Effector CD8-positive, alpha-beta T cell (primary cell): Measurements from ENCODE around the gene CIRBP.

ENCODE experiments used
- DNase-seq: peaks from one replicate; lab custom pipeline; 2025; lab: John Stamatoyannopoulos, UW

CIRBP gene

DNA sequence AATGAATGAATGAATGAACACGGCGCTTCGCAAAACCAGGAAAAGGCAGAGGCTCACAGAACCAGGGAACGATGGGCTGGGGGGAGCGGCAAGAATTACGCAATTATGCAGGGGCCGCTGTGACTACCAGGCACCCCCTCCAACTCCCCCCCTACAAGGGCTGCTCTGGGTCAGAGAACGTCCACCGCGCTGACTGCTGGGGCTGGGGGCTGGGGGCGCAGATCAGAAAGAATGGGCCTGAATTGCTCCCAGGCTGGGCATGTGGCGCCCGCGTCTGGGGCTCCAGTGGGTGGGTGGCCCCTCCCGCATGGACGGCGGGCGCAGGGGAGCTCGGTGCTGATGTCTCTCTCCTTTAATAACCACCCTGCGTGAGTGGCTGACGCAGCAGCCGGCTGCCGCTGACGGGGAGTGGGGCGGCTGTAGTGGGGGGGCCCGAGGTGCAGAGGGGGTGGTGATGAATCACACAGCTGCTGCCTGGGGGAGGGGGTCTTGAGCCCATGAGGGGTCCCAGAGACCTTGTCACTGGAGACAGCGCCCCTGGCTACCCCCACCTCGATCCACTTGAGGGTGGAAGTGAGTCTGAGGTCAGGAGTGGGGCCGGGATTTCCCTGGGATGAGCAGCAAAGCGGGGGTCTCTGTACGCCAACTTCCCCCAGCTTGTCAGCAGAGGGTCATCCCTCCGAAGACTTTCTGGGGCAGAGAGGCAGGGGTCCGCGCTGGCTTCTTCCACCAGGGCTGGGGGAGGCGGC lies 1.5 kb upstream of the CIRBP start:
- DNase-seq, result no peak

DNA sequence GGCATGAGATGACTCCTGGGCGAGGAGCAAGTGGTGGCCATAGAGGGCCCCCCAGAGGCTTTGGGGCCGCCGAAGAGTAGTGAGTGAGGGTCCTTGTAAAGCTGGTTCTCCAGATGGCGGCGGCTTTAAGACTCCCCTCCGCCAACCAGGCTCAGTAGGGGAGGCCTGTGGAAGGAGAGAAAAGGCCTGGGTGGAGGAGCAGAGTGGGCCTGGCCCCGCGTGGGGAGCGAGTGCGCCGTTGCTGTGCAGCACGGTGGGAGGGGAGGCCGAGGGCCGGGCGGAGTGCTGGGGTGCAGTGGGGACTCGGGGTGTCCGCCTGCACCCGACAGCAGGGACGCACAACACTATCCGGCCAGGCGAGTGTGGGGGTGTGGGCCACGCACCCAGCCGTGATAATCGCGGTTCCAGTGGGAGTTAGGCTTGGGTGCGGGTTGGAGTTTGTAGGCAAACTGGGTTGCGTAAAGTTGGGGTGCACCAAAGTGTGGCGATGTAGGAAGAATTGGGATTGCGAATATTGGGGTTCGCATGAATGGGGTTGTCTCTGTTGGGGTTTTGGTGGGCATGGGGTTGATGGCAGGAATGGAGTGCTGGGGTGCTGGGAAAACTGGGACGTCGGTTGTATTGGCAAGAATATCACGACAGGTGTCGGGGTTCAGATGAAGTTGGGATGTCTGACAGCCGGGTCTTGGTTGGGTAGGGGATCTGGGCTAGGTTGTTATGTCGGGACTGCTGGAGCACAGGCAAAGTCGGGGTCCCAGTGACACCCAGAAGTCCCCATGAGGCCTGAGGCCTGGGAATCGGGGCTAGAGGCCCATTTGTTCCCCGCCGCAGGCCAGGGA lies 687 bp upstream of the CIRBP start:
- no peak for DNase-seq

DNA sequence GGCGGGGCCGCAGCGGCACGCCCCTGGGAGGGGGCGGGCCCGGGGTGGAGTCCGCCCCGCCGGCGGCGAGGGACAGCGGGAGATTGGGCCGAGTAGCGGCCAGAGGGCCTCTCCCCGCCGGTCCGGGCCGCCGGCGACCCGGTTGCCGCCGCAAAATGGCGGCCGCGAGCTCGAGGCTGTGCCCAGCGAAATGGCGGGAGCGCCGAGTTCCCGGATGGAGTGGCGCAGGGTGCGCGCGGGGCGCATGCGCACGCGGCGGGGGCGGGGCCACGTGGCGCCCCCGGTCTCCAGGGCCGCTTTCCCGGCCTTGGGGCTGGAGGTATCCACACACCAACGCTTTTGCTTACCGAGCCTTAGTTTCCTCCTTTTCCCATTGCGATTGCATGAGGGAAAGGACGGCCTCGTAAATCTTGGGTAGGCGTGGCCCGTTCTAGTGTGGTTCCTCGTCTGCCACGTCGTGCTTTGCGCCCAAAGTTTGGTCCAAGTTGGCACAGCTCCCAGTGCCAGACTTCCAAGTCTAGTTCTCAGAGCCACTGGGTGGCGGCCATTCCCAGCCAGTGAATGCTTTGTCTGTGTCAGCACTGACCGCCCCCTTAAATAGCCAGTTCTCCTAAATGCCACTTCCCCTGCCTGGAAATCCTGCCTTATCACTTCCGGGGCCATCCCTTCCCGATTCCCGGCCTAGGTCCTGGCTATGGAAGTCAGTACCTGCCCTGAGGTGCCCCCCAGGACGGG lies 513 bp downstream of the CIRBP start:
- DNase-seq, result peak; percentile 80

DNA sequence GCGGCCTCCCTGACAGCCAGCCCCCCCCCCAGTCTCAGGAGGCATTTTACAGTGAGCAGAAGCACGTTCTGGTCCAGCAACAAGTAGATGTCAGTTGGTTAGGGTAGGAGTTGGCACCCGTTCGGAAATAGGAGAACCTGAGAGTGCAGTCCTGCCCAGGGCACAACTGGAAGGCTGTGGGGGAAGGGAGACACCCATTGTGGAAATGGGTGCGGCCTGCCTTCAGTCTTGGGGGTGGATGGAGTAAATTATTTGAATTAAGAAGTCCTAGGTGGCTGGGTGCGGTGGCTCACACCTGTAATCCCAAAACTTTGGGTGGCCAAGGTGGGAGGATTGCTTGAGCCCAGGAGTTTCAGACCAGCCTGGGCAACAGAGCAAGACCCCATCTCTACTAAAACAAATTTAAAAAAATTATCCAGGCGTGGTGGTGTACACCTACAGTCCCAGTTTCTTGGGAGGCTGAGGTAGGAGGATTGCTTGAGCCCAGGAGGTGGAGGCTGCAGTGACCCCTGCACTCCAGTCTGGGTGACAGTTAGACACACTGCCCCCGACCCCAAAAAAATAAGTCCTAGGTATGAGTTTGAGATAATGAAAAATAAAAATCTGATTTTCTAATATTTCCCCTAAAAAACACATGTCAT lies 1.2 kb downstream of the CIRBP start:
- DNase-seq, result no peak

DNA sequence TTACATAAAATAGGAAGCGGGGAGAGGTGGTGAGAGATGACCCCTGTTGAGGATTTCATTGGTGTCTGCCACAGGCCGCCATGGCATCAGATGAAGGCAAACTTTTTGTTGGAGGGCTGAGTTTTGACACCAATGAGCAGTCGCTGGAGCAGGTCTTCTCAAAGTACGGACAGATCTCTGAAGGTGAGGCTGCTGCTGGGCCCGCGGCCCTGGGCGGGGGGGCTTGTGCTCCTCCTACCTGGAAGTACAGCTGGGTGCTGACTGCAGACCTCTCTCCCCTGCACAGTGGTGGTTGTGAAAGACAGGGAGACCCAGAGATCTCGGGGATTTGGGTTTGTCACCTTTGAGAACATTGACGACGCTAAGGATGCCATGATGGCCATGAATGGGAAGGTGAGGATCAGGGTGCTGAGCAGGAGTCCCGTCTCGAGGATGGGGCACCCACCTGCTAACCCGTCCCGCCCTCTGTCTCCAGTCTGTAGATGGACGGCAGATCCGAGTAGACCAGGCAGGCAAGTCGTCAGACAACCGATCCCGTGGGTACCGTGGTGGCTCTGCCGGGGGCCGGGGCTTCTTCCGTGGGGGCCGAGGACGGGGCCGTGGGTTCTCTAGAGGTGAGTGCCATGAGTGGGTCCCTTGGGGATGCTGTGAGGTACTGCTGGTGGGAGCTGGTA lies 1.9 kb downstream of the CIRBP start:
- no peak for DNase-seq

DNA sequence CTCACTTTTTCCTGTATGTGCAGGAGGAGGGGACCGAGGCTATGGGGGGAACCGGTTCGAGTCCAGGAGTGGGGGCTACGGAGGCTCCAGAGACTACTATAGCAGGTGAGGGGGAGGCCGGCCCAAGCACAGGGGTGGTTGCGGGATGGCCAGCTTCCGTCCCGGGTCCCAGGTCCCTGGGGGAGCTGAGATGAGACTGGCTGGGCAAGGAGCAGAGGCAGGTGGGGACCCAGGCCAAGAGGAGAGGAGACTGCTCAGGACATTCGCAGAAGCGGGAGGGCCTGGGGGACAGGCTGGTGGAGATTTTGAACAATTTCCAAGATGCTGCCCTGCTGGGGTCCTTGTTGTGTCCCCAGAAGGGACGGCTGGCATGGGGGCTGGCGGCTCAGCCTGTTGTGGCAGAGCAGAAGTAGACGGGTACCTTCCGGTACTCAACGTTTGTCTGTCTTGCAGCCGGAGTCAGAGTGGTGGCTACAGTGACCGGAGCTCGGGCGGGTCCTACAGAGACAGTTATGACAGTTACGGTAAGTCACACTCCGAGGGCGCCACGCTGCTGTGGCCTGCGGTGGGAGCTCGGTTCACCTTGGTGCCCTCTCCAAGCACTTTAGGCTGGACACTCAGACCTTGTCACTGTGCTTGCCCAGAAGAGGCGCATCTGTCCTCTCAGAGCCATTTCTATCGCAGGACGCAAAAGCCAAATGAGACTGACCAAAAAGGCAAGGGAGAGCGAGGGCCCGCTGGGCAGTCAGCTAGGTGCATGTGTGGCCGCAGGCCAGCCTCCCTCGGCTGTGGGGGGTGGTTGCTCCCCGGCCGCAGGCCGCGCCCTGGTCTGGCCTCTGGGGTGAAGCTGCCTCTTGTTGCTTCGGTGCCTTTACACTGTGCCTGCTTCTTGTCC lies 2.6 kb downstream of the CIRBP start:
- DNase-seq, result no peak

DNA sequence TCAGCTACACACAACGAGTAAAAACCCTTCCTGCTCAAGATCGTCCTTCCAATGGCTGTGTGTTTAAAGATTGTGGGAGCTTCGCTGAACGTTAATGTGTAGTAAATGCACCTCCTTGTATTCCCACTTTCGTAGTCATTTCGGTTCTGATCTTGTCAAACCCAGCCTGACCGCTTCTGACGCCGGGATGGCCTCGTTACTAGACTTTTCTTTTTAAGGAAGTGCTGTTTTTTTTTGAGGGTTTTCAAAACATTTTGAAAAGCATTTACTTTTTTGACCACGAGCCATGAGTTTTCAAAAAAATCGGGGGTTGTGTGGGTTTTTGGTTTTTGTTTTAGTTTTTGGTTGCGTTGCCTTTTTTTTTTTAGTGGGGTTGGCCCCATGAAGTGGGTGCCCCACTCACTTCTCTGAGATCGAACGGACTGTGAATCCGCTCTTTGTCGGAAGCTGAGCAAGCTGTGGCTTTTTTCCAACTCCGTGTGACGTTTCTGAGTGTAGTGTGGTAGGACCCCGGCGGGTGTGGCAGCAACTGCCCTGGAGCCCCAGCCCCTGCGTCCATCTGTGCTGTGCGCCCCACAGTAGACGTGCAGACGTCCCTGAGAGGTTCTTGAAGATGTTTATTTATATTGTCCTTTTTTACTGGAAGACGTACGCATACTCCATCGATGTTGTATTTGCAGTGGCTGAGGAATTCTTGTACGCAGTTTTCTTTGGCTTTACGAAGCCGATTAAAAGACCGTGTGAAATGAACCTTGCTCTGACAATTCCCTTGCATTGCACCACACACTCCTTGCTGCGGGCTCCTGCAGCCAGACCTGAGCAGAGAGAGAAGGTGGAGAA lies 3.5 kb downstream of the CIRBP start:
- no peak for DNase-seq

DNA sequence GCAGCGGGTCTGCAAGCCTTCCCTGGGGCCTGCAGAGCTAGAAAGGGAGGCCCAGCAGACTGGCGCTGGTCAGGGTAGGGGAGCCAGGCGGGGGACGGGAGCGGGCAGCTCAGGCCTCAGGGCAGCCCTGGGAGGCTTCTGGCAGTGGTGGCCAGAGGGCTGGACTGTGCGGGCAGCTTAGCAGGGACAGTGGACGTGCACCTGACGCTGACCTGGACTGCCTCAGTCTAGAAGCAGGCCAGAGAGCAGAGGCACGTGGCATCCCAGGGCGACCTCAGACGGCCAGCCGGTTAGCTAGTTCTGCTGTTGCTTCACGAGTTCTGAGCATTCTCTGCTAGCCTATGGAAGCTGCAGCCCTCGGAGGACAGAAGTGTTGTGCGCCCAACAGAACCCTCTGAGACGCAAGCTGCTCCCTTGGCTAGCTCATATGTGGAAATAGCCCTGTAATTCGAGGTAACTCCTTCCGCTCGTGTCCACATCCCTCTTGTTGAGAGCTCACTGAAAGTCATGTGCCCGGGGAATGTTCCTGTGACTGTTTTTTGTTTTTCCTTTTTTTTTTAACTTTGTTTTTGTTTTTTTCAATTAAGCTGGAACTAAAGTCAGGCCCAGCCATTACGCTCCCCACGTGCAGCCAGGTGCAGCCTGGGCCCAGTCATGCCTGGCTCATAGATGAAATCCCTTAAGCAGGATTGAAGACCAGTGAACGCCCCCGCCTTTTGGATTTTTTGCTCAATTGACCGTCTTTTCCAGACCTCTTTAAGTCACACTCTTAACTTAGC lies 4.3 kb downstream of the CIRBP start:
- DNase-seq, result no peak

DNA sequence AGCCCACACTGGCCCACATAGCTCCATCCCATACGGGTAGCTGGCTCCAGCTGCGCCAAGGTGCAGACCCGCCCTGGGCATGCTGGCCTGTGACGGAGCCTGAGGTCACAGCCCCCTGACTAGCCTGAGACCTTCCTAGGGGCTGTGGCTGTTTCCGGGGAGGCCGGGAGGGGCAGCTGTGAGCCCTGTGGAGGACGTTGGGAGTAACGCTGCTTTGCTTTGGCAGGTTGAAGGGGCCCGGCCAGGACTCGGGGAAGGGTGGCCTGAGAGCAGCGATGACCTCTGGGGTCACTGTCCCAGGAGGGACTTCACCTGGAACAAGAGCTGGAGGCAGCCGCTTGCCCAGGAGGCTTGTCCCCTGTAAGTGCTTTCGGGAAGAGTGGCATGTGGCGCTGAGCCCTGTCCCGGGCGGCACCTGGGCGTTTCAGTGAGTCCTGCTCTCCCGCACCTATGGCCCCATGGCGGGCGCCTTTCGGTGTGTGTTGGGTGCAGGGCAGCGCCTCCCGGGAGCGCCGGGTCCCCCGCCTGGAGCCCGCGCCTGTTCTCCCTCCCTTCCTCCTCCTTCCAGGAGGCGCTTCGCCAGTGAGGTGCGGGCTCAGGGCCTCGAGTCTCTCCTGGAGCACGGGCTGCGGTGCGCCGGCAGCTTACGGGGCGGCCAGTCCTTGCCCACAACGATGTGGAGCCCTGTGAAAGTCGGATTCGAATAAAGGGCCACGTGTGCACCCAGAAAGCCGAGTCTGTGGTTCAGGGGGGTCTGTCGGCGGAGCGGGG lies 5.1 kb downstream of the CIRBP start:
- no peak for DNase-seq

DNA sequence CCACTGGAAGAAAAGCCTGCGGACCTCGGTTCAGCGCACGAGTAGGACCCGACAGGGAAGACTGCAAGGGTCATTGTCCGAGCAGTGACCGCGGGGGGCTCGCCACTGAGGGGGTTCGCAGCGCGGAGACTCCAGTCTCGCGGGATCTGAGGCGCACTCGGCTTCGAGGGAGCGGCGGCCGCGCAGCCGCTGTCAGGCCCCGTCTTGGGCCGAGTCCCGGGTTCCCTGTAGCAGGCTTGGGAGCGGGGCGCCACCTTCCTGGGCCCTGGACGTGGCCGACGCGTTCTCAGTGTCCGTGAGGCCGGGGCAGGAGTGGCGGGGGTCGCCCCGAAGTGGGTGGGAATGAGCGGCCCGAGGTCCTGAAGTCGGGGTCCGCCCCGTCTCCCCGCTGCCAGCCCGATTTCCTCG lies 5.7 kb downstream of the CIRBP start:
- DNase-seq, result no peak

DNA sequence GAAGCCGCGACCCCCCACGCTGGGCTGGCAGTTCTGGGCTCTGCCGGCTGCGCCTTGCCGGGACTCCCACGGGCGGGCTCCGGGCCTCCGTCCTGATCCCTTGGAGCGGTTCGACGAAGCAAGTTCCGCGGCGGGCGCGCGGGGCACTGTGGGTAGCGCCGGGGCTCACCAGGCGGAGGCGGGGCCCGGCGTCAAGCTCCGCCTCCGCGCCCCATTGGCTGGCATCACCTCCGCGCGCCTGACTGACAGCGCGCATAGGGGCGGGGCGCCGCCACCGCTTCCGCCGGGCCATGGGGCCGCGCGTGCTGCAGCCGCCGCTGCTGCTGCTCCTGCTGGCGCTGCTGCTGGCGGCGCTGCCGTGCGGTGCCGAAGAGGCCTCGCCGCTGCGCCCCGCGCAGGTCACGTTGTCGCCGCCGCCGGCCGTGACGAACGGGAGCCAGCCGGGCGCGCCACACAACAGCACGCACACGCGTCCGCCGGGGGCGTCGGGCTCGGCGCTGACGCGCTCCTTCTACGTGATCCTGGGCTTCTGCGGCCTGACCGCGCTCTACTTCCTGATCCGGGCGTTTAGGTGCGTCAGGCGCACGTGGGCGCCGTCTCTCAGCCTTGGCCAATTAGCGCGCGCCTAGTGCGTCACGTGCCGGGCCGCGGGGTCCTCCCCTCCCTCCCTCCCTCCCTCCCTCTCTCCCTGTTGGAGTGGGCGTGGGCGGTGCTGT lies 6.3 kb downstream of the CIRBP start, which contains the start of gene FAM174C:
Gene FAM174C, plus strand, starts transcription at position 271 of the 716 bp plus-strand sequence. Its CDS starts 20 bp downstream, at position 291.
- DNase-seq, result peak; percentile 94

DNA sequence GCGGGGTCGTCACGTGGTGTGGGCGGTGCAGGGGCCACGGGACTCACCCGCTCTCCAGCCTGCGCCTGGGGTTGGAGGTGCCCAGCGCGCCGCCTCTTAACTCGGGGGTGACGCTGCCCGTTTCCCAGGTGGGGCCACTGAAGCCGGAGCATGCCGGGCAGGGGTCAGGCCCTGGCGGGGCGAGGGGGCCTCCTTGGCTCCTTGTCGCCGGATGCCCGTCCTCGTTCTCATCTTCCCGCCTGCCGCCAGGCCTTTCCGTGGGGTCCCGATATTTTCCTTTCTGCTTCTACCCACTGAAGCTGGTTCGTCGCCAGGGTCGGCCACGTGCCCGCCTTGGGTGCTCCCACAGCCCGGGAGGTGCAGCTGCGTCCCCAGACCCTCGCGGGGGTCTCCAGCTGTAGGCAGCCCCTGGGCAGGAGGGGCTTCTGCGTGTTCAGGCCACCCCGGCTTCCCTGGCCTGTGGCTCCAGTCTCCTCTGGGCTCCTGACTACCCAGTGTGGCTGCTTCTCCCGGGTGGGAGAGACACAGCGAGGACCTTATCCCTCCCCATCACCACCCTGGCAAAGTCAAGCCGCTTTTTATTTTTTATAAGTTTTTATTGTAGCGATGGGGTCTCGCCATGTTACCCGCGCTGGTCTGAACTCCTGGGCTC lies 7.0 kb downstream of the CIRBP start:
- DNase-seq, result no peak

DNA sequence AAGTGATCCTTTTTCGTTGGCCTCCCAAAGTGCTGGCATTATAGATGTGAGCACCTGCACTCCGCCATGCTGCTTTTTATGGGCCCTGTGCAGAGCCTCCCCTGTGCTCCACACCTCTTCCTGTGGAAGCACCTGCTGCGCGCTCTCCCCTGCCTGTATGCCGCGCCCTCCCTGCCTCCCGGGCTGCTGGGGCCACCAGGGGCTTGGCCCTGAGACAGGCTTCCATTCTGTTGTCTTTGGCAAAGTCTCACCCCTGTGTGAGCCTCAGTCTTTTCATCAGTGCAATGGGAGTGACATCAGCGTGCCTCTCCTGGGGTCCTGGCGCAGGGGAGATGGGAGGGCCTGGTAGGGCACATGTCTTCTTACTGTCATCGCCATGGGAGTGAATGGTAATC lies 7.5 kb downstream of the CIRBP start:
- DNase-seq, result no peak

DNA sequence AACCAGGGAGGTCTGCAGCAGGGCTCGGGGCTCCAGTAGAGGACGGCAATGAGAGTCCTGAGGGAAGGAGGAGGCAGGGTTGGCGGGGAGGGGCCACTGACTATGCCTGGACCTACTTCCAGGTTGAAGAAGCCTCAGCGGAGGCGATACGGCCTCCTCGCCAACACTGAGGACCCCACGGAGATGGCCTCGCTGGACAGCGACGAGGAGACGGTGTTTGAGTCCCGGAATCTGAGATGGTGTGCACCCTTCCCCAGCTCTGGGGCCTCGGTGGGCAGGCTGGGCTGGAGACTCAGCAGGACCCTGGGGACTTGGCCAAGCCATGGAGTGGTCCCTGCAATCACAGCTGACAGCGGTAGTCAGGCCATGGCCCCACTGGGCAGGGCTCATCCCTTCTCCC lies 7.9 kb downstream of the CIRBP start:
- no peak for DNase-seq

DNA sequence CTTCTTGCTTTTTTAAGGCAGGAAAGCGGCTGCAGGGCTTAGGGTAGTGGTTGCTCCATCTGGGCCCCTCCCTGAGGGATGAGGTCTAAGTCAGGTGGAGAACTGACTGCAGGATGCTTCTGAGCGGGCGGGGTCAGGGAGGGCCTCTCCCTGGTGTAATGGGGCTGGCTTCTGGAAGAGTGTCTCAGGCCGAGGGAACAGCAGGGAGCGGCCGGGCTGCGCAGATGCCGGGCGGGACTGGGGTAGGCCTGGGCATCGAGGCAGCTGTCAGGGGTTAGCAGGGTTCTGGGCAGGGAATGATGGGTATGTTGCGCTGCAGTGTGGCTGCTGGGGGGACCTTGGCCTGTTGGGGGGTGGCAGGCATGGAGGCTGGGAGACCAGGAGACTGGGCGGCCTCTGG lies 8.9 kb downstream of the CIRBP start:
- no peak for DNase-seq
